Hepatocyte (in vitro differentiated cells): ENCODE data around the gene SUMF2. TPM values are rescaled to one million over a fixed set of nuclear protein-coding genes. Genes with fewer than 3 reads are reported as not detected.
"Not testable (repeated sequence)": the region's sequence is repeated elsewhere in the genome, so short reads cannot be mapped to it uniquely, and the experiment has no call there.

Experiments
- DNase-seq: peaks from one replicate; pipeline ENCODE4 v3.0.0-alpha.2; 2016; ENCODE audit warnings: low spot score
- H2AFZ ChIP-seq: fragments of 200-600 bp; sonication (generic); 2 replicates; pipeline ENCODE4 v1.6.0; 2016; ENCODE audit warnings: antibody characterized with exemption, mild to moderate bottlenecking
- H3K27ac ChIP-seq: fragments of 200-600 bp; sonication (generic); 2 replicates; pipeline ENCODE4 v1.5.1; 2016; ENCODE audit warnings: mild to moderate bottlenecking
- H3K27me3 ChIP-seq: fragments of 200-600 bp; sonication (generic); 2 replicates; pipeline ENCODE4 v1.6.1; 2016
- H3K36me3 ChIP-seq: fragments of 200-600 bp; sonication (generic); replicated peaks from 2 replicates; pipeline ENCODE4 v1.5.1; 2016; ENCODE audit warnings: low read depth; ENCODE audit not compliant: insufficient read depth
- H3K4me1 ChIP-seq: fragments of 200-600 bp; sonication (generic); 2 replicates; pipeline ENCODE4 v1.5.1; 2016; ENCODE audit warnings: mild to moderate bottlenecking, moderate library complexity; ENCODE audit not compliant: insufficient read depth
- H3K4me2 ChIP-seq: fragments of 200-600 bp; sonication (generic); 2 replicates; pipeline ENCODE4 v1.6.0; 2016
- H3K4me3 ChIP-seq: fragments of 200-600 bp; sonication (generic); 2 replicates; pipeline ENCODE4 v1.5.1; 2016; ENCODE audit warnings: mild to moderate bottlenecking
- H3K79me2 ChIP-seq: fragments of 200-600 bp; sonication (generic); 2 replicates; pipeline ENCODE4 v1.6.0; 2017; ENCODE audit warnings: mild to moderate bottlenecking
- H3K9me2 ChIP-seq: fragments of 200-600 bp; sonication (generic); replicated peaks from 2 replicates; pipeline ENCODE4 v1.6.0; 2017; ENCODE audit warnings: mild to moderate bottlenecking; ENCODE audit not compliant: insufficient read depth
- H3K9me3 ChIP-seq: fragments of 200-600 bp; sonication (generic); 2 replicates; pipeline ENCODE4 v1.5.1; 2016; ENCODE audit warnings: low read depth, mild to moderate bottlenecking
- H4K20me1 ChIP-seq: fragments of 200-600 bp; sonication (generic); 2 replicates; pipeline ENCODE4 v1.6.0; 2016; ENCODE audit warnings: mild to moderate bottlenecking; ENCODE audit not compliant: insufficient read depth, poor library complexity, severe bottlenecking
- EZH2 ChIP-seq: fragments of 200-600 bp; sonication (generic); IDR thresholded peaks from 2 replicates; pipeline ENCODE4 v1.6.1; 2016; ENCODE audit warnings: antibody characterized with exemption, mild to moderate bottlenecking, borderline replicate concordance
- EZH2phosphoT487 ChIP-seq: fragments of 200-600 bp; sonication (generic); IDR thresholded peaks from one replicate; pipeline ENCODE4 v1.6.1; 2018; ENCODE audit warnings: antibody characterized with exemption, mild to moderate bottlenecking, low read depth, moderate library complexity; ENCODE audit not compliant: unreplicated experiment, severe bottlenecking
- WGBS: methylation state at CpG from one replicate; pipeline ENCODE4 v1.1.6; 2016; ENCODE audit warnings: low lambda C conversion rate; ENCODE audit errors: missing lambda C conversion rate; 5-methylcytosine and 5-hydroxymethylcytosine counted together
- polyA plus RNA-seq: library from polyadenylated mRNA; unstranded; fragments of >200 nt; fragmentation: Nextera tagmentation; extraction: Ambion mirVana; gene quantifications from 2 replicates; pipeline ENCODE4 v1.2.1, GENCODE V29; 2016
- total RNA-seq: library from RNA; depleted of rRNA; stranded (reverse); fragments of >200 nt; gene quantifications from 2 replicates; pipeline ENCODE4 v1.2.3, GENCODE V29; 2014
- TF ChIP-seq, protein P1 (sequence below): fragments of 200-600 bp; sonication (generic); IDR thresholded peaks from 2 replicates; pipeline ENCODE4 v1.5.1; 2016; ENCODE audit warnings: antibody characterized with exemption, mild to moderate bottlenecking; ENCODE audit not compliant: poor library complexity

SUMF2 gene
- total and polyA plus RNA-seq, 2 experiments from 2014 or later = 161 to 181 TPM

DNA sequence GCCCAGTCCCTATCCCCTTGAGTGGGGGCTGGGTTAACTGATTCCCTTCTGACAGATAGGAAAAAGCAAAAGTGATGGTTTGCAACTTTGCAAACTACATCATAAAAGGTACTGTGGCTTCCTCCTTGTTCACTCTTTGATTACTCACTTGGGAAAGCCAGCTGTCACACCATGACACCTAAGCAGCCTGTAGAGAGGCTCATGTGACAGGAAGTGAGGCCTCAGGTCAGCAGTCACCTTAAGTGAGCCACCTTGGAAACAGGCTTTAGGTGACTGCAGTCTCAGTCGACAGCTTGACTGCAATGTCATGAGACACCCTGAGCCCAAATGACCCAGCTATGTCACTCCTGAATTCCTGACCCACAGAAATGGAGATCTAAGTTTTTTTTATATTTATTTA lies 46.5 kb downstream of the SUMF2 start:
- H3K4me3 ChIP-seq = no peak overlapping the region
- no peaks in the 10 kb centered on the region for H4K20me1 ChIP-seq
- H3K79me2 ChIP-seq = peaks cover 3% of the 10 kb centered on the region
- H3K4me2 ChIP-seq = no peak overlapping the region
- H3K36me3 ChIP-seq = no peaks in the 10 kb centered on the region
- no peak overlapping the region for H2AFZ ChIP-seq
- no peaks in the 10 kb centered on the region for H3K9me2 ChIP-seq
- H3K27ac ChIP-seq = no peak overlapping the region
- no peaks in the 10 kb centered on the region for H3K27me3 ChIP-seq
- no peak for DNase-seq
- H3K4me1 ChIP-seq = no peaks in the 10 kb centered on the region
- TF ChIP-seq, protein P1, sequence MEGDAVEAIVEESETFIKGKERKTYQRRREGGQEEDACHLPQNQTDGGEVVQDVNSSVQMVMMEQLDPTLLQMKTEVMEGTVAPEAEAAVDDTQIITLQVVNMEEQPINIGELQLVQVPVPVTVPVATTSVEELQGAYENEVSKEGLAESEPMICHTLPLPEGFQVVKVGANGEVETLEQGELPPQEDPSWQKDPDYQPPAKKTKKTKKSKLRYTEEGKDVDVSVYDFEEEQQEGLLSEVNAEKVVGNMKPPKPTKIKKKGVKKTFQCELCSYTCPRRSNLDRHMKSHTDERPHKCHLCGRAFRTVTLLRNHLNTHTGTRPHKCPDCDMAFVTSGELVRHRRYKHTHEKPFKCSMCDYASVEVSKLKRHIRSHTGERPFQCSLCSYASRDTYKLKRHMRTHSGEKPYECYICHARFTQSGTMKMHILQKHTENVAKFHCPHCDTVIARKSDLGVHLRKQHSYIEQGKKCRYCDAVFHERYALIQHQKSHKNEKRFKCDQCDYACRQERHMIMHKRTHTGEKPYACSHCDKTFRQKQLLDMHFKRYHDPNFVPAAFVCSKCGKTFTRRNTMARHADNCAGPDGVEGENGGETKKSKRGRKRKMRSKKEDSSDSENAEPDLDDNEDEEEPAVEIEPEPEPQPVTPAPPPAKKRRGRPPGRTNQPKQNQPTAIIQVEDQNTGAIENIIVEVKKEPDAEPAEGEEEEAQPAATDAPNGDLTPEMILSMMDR = no peak
- no peak for TF ChIP-seq EZH2phosphoT487
- TF ChIP-seq EZH2 = no peak
- WGBS = 63% methylated on average over 1 of the region's 1 CpG
- no peaks in the 10 kb centered on the region for H3K9me3 ChIP-seq

DNA sequence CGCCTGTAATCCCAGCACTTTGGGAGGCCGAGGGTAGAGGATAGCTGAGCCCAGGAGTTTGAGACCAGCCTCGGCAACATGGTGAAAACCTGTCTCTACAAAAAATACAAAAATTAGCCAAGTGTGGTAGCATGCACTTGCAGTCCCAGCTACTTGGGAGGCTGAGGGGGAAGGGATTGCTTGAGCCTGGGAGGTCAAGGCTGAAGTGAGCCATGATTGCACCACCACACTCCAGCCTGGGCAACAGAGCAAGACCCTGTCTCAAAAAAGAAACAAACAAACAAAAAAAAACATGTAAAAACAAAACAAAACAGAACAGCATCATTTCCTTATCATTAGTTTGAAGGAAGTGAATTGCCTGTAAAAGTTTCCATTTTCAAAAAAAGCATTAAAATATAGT lies 48.2 kb downstream of the SUMF2 start:
- H3K4me2 ChIP-seq, H3K4me1 ChIP-seq, H4K20me1 ChIP-seq, H3K9me2 ChIP-seq, H3K36me3 ChIP-seq, H3K27ac ChIP-seq, H2AFZ ChIP-seq, DNase-seq, H3K27me3 ChIP-seq, H3K79me2 ChIP-seq, H3K9me3 ChIP-seq, H3K4me3 ChIP-seq: not testable (repeated sequence)
- 83% methylated on average over 3 of the region's 3 CpGs for WGBS

DNA sequence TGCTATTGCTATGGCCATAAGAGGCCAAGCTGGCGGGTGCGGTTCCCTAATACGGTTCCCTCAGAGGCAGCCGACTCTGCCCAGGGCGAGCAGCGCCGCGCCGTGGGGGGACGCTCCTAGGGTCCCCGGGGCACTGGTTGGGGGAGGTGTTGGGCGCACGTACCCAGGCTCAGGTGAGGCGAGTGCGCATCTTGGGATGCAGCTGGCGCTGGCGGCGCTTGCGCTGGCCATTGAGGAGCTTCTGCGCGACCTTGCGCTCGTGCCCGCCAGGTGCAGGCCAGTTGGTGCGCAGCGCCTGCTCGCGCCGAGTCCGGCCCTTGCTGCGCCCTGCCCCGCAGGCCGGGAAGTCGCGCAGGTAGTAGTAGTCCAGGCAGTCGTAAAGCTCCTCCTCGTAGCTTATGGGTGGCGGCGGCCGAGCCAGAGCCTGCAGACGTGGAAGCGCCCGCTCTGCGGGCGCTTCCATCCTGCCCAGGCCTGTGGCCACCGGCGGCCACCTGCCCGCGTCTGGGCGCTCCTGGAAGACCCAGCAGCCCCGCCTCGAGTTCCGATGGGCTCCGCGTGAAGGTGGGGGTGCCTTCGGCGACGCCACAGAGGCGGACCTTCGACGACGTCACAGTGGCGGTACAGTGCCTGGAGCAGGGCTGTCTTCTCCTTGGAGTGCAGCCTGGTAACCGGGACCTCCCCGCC lies 51.9 kb downstream of the SUMF2 start, which contains the start of gene NUPR2:
TSS of gene NUPR2 (minus strand) at position 566 of the 687 bp plus-strand sequence. CDS start at position 463, 103 bp downstream.
- no peak within 1 kb of the TSS for H3K27ac ChIP-seq
- TF ChIP-seq, protein P1 = no peak
- no peak for TF ChIP-seq EZH2phosphoT487
- no peak for TF ChIP-seq EZH2
- H3K27me3 ChIP-seq = no peaks in the 10 kb centered on the region
- H3K4me3 ChIP-seq = no peak within 1 kb of the TSS
- no peaks in the 10 kb centered on the region for H3K4me1 ChIP-seq
- no peaks in the 10 kb centered on the region for H3K9me2 ChIP-seq
- no peaks in the 10 kb centered on the region for H3K36me3 ChIP-seq
- no peaks in the 10 kb centered on the region for H3K79me2 ChIP-seq
- H2AFZ ChIP-seq = no peak within 1 kb of the TSS
- H4K20me1 ChIP-seq = no peaks in the 10 kb centered on the region
- WGBS = 96% methylated on average over 55 of the region's 65 CpGs
- H3K9me3 ChIP-seq = no peaks in the 10 kb centered on the region
- H3K4me2 ChIP-seq = no peak within 1 kb of the TSS
- no peak for DNase-seq

DNA sequence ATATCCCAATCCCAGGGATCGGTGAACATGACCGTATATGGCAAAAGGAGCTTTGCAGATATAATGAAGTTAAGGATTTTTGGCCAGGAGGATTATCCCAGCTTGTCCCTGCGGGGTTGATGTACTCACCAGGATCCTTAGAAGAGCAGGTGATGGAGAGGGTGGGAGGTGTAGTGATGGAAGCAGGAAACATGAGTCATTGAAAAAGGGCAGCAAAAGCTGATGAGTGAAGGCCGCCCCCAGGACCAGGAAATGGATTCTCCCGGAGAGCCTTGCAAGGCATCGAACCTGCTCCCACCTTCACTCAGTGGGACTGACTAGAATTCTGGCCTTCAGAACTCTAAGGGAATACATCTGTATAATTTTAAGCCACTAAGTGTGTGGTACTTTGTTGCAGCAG lies 57.4 kb downstream of the SUMF2 start:
- Histone ChIP-seq H3K36me3 (no peaks in the 10 kb centered on the region), H3K4me1 (no peaks in the 10 kb centered on the region), H3K4me3 (no peak overlapping the region), H3K4me2 (no peak overlapping the region), H3K9me3 (no peaks in the 10 kb centered on the region), H3K27ac (no peak overlapping the region), H2AFZ (no peak overlapping the region), H3K9me2 (no peaks in the 10 kb centered on the region), H3K79me2 (no peaks in the 10 kb centered on the region), H4K20me1 (no peaks in the 10 kb centered on the region), H3K27me3 (no peaks in the 10 kb centered on the region)
- 88% methylated on average over 6 of the region's 6 CpGs for WGBS
- DNase-seq = no peak
- TF ChIP-seq EZH2phosphoT487 (no peak), EZH2 (no peak)
- TF ChIP-seq, protein P1 = no peak
